NCI-H2081 (cell line): ENCODE measurements around the gene CDC45.

Experiments used
- DNase-seq, 2 experiments: peaks; one replicate each; lab custom pipeline; 2025; lab: John Stamatoyannopoulos, UW

Gene CDC45

GRCh38 chr22:19565382-19566278 is 85.9 kb downstream of the CDC45 start:
- no peak for DNase-seq

GRCh38 chr22:19566279-19567156 is 86.8 kb downstream of the CDC45 start:
- DNase-seq = no peak

- DNase-seq = no peak
These were observed 87.7 kb downstream of the CDC45 start for GRCh38 chr22:19567157-19568009.

- DNase-seq = peak in 1 of 2 experiments; percentile 12
These were observed 88.9 kb downstream of the CDC45 start for GRCh38 chr22:19568337-19569275.

GRCh38 chr22:19569276-19569640 is 89.5 kb downstream of the CDC45 start:
- DNase-seq = no peak

- DNase-seq = no peak
These were observed 90.3 kb downstream of the CDC45 start for GRCh38 chr22:19569976-19570375.
